Embryonic facial prominence (tissue), 1 donor: ENCODE data around the gene ERF.

Source experiments
- DNase-seq: peaks from one replicate; pipeline ENCODE4 v3.0.0-alpha.2; 2016; ENCODE audit errors: extremely low spot score

The ERF gene

DNA sequence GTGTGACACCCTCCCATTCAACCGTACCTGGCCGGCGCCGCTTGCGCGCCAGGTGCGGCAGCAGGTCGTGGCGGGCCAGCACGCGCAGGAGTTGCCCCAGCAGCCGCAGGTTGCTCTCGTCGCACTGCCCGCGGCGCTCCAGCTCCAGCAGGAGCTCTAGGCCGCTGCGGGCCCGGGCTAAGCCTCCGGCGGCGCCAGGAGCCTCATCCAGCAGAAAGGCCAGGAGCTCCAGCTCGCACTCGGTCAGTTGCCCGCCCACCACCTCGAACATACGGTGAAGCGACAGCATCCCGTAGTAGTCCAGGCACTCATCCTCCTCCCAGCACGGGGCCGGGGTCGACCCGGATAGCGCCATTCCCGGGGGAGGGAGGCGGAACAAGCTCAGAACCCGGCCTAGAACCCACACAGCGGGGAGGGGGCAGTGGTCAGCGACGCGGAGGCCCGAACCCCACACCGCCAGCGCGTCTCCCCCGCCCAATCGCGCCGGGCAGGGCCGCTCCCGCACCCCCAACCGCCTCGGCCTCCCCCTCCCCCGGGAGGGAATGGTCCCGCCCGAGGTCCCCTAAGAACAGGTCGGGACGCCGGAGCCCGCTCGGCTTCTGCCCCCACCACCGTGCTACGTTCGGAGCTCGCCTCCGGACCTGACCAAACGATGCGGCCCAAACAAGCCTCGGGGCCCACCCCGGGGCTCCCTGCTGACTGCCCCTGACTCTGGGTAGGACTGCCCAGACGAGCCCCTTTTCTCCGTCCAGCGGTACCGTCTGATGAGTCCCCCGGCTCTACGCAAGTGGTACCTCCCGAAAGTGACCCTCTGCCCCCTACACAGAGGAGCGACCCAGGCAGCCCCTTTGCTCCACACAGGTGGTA is 38.0 kb downstream of the ERF start:
- no peak for DNase-seq

DNA sequence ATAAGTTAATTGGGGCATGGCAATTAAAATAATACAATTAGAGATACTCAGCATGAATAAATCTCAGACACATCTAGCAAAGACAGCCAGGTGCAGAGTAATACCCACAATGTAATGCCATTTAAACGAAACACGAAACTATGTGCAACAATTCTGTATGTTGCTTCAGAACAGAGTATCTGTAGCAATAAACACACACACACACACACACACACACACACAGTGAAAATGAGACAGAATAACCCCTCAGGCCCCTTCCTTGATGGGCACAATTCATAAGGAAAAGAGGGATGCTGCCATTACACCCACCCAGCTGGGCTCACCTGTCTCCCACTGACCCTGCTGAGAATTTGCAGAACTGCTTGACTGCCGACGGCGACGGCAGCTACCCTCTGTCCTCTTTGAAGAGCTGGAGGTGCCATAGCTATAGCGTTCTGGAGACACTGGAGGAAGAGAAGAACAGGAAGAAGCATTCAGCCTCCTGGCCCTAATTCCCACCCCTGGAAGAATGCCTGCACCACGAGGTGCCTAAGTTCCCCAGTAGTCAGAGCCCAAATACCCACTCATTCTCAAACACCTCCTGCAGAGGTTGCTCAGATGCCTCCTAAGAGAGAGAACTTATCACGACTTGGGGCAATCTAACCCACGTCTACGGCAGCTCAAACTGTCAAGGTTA is 40.0 kb downstream of the ERF start:
- no peak for DNase-seq

DNA sequence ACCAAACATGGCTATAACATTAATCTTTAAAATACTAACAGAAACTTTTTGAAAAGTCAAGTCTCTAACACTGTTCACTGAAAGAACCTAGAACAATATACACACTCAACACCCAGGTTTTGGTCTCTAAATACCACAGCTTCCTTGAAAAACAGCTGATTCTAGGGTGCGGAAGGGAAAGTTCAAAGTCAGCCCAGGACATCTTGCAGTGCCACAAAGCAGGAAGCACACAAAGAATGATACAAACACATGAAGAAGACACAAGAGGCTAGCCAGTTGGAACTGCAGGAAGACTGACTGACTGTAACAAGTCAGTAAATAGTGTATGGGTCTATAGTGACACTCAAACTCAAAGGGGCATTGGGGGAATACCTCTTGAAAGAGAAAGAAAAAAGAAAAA is 42.0 kb downstream of the ERF start:
- DNase-seq = no peak

DNA sequence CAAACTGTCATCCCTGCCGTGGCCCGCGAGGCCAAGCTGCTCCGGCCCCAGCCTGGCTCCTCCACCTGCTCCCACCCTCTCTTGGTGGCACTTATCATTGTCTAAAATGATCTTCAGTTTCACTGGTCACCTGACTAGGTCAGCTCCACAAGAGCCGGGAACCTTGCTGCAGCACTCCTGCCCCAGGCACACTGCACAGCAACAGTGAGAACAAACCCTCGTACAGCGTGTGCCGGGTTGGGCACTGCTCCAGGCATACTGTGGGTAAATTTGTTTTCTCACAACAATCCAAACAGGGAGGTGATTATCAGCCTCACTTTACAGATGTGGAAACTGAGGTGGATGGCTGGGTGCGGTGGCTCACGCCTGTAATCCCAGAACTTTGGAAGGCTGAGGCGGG is 46.3 kb downstream of the ERF start:
- no peak for DNase-seq

DNA sequence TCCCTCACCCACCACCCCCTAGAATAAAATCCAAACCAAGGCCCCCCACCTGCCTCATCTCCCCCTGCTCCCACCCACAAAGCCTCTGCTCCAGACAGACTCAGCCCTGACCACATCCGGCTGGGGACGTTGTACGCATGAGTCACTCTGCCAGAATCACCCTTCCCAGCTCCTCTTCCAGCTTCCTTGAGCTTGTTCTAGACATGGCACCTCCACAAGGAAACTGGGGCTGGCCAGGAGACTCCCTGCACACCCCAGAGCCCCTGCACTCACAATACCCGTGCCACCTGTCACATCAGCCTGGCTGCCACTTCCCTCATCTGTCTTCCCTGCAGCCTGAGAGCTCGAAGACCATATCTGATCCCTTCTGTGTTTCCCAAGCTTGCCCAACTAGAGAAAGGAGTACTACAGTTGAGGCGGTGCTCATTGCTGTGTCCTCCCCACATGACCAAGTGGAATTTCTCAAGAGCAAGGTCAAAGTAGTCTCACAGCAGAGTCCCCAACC is 47.1 kb downstream of the ERF start:
- no peak for DNase-seq

DNA sequence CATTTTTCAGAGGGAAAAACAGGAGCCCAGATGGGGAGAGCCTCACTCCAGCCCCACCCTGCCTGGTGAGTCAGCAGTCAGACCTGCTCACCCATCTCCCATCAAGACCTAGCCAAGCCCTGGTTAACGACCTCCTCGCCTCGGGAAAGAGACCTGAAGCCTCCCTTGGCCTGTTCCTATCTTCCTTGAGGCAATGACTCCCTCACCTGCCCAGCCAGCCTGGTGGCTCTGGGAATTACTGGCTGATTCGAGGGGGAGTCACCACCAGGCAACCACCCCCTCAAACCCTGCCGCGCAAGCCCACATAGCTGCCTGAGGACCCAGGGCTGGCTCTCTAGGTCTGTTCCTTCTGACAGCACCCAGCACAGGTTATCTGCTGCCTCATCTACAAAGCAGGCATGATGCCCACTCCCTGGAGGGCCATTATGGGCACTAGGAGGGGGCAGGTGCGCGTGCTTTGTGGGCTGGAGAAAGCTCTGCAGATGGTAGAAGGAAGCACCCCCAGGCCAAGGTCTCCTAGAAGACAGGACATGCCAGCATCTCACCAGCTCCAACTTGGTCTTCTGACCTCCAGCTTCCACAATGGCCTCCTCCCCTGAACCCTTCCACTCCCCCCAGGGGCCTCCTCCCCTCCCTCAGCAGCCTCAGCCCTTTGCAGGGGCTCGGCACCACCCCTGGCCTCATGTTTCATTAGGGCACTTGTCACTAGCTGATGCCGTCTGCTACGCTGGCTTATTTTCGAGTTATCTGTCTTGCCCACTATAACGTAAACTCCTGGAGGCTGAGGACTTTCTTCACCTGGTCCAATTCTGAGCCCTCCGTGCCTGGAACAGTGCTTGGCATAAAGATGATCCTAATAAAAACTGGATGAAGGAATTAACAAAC is 47.8 kb downstream of the ERF start:
- no peak for DNase-seq

DNA sequence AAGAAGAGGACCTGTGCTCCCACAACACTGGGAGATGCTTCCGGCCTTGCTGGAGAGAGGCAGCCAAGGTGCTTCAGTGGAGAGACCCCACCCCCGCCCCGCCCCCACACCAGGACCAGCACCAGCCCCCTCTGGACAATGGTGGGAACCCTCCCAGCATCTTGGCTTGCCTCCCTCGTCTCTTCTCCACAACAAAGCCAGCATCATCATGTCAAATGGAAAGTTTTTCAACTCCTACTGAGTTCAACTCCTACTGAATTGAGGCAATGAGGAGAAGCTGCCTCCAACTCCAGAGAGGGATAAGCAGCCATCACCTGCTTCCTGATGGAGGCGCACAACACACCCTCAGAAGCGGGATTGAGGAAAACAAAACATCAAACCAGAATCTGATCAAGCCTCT is 50.3 kb downstream of the ERF start:
- DNase-seq = no peak

DNA sequence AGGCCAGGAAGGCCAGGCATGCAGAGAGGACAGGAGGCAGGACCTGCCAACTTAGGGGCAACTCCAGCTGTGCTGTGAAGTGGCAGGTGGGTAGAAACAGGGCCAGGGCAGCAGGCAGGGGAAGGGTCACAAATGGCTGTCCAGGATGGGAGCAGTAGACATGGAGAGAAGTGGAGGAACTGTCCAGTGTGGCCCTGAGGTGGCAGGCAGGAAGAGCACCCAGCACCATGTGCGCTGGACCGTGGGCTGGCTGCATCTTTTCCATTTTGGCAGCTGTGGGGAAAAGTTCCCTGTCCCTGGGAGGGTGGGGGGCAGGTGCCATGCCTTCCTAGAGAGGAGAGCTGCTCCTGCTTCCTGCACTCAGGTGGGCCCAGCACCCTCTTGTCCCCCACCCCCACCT is 51.2 kb downstream of the ERF start:
- no peak for DNase-seq

DNA sequence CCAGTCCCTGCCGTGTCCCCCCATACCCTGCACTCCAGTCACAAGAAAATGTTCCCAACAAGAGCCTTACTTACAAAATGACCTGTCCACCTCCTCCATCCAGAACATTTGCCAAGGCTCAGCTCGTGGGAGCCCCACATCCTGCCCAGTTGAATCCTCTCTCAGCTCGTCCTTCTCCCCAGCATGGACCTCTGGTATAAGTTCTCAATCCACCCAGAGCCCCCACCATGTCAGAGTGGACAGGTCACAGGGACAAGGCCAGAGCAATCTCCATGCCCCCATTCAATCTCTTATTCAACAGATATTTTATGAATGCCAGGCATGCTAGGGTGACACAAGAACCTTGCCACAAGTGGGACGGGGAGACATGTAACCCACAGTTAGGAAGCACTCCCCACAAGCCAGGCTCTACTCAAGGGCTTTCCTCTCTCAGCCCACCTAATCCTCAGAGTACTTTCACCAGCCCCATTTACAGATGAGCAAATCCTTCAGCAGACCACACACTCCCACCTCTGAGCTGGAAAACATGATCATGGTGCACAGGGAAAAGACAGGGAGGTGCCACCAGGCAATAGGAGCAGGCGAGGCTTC is 52.5 kb downstream of the ERF start:
- DNase-seq = no peak

DNA sequence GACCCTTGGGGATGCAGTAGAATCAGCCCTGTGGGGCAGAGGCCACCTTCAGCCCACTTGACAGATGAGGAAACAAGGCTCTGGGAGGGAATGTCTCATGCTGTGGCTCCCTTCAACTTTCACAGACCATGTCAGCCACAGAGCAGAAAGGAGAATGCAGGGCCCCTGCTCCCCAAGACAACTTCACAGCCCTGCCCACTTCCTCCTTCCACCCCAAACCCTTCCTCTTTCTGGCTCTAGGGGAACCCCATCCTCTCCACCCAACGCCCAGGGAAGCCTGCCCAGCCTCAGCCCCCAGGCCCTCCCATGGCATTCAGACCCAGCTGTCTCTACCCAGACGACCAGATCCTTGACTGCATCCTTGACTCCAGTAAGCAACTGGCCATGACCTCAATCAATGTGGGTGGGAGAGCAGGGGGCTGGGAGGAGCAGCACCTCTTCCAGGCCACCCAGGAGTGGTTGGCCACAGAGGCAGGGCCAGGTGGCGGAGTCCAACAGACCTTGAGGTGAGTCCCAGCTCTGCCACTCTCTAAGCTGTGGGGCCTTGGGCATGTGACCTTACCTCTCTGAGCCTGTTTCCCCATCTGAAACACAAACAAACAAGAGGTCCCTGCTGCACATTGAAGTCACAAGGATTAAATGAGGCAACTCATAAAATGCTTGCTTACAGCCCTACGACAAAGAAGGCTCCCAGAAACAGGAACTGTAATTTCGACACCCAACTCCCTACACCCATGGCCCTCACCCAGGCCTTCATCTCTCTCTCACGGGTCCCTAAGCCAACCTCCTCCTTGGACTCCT is 53.2 kb downstream of the ERF start:
- no peak for DNase-seq

DNA sequence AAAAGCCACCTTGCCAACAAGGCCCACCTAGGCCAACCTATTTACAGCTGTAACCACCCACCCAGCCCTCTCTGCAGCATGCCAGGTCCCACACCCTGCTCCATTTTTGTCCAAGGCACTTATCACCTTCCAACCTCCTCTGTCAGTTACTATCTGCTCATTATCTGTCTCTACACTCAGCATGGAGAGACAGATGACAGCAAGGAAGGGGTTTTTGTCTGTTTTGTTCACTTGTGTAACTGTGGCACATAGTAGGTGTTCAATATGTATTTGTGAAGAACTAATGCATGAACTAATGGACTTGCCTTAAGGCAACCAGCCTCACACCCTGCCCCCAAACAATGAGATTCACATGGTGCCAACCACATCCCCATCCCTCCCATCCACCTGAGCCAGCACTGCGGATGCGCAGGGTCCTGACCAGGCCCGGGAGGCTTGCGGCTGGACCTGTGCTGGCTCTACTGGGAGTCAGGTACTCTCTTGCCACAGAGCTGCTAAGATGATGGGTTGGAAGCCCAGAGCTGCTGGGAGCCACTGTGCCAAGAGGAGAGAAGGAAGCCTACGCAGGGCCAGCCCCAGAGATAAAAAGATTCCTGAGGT is 54.7 kb downstream of the ERF start:
- no peak for DNase-seq

DNA sequence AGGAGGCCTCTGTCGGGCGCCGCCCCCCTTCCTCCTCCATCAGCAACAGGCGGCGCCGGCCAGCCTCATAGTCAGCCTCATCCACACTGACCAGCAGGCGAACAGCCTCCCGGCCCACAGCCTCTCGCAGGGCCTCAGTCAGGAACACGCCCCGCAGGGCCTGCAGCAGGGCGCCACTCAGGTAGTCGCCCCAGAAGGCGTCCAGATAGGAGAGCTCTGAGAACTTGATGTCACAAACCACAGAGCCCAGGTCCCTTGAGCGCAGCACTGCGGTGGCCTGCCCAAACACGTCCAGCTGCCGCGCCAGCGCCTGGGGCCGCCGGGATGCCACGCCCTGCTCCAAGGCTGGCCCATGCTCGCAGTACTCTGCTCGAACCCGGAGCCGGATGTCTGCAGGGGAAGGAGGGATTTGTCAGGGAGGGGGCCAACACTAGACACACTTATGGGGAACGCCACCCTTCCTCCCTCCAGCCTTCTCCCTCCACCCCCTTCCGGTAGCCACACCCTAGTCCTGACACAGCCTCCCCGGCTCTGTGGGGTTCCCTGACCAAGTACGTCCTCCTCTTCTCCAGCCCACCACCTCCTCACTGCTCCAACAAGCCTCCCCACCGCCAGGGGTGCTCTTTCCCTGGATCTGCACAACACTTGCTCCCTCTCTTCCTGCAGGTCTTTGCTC is 55.4 kb downstream of the ERF start:
- DNase-seq = no peak

DNA sequence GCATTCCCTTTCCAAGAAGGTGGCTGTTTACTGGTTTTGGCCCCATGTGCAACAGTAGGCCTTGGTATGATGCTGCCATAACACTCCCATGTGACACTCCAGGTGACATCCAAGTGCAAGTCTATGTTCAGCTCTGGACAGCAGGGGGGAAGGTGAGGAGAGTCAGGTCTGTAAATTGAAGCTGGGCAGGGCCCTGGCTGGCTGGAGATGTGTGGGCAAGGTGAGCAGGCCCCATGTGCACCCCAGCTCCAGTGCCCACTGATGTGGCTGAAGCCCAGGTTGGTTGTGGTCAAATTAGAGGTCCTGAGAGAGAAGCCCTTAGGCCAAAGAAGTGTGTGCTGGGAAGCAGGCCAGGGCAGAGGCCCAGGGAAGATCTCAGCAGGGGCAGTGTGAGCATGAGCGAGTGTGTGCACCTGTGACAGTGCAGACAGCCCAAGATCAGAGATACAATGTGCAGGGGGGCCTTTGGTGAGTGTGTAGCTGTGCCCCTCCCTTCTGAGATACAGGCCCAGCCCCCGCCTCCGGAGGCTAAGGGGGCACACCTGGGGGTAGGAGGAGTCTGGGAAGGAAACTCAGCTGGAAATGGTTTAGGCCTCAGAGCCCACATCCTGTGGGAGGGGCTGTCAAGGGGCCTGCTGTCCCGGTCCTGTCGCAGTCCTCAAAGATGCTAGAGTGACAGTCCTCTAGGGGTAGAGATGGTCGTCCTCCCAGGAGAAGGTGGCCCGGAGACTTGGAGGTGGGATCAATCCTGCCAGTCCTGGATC is 56.1 kb downstream of the ERF start:
- DNase-seq = no peak
